H1 (cell line): ENCODE results near the gene SNX2. TPM values are rescaled to one million over a fixed set of nuclear protein-coding genes. Genes with fewer than 3 reads are reported as not detected.

Experiments
- CTCF ChIA-PET: fragments of 300-600 bp; sonication (Branson Sonifier 250); formaldehyde crosslinking; loops from one replicate; lab custom pipeline; 2021; ENCODE audit not compliant: partially characterized antibody; lab: Charles Lee
- POLR2A ChIA-PET: fragments of 300-600 bp; sonication (Branson Sonifier 250); formaldehyde crosslinking; loops from one replicate; lab custom pipeline; 2021; ENCODE audit warnings: inconsistent platforms; ENCODE audit not compliant: partially characterized antibody; lab: Charles Lee
- DNase-seq, 2 experiments: peaks; one replicate each; pipeline versions ENCODE4 v3.0.0 to v3.0.0-alpha.2; 2010 to 2022; ENCODE audit warnings: low spot score in 2 of 2, low read depth in 1 of 2, mixed read lengths in 1 of 2
- FAIRE-seq: peaks from 2 replicates; lab custom pipeline; 2011; peaks lifted over from hg19 to GRCh38; lab: Jason Lieb, UNC
- H2AFZ ChIP-seq: 2 replicates; pipeline ENCODE4 v1.8.1; 2012; ENCODE audit warnings: low read length, inconsistent platforms
- H2AK5ac ChIP-seq: 2 replicates; pipeline ENCODE4 v1.6.1; 2013; ENCODE audit warnings: low read depth, low read length
- H2BK120ac ChIP-seq: replicated peaks from 2 replicates; pipeline ENCODE3; 2013; ENCODE audit warnings: low read depth, low read length, inconsistent platforms
- H2BK12ac ChIP-seq: 2 replicates; pipeline ENCODE4 v1.6.1; 2013; ENCODE audit warnings: low read depth, low read length
- H2BK15ac ChIP-seq: 2 replicates; pipeline ENCODE4 v1.6.1; 2013; ENCODE audit warnings: low read length
- H2BK20ac ChIP-seq: 2 replicates; pipeline ENCODE4 v1.6.1; 2013; ENCODE audit warnings: low read length
- H2BK5ac ChIP-seq: 2 replicates; pipeline ENCODE4 v1.6.1; 2013; ENCODE audit warnings: low read depth, low read length
- H3K14ac ChIP-seq: 2 replicates; pipeline ENCODE4 v1.6.1; 2013; ENCODE audit warnings: inconsistent platforms; ENCODE audit not compliant: insufficient read length
- H3K18ac ChIP-seq: 2 replicates; pipeline ENCODE4 v1.6.1; 2013; ENCODE audit warnings: low read length; ENCODE audit errors: extremely low read depth
- H3K23ac ChIP-seq: 2 replicates; pipeline ENCODE4 v1.6.1; 2013; ENCODE audit warnings: inconsistent platforms; ENCODE audit not compliant: insufficient read length
- H3K23me2 ChIP-seq: 2 replicates; pipeline ENCODE4 v1.6.1; 2013; ENCODE audit warnings: low read depth, low read length
- H3K27ac ChIP-seq: 2 replicates; pipeline ENCODE4 v1.6.1; 2011; ENCODE audit warnings: low read depth, low read length, inconsistent platforms
- H3K27me3 ChIP-seq, 4 experiments: replicated peaks in 1 of 4; 1 replicate in 1 of 4; 2 replicates in 3 of 4; pipeline versions ENCODE4 v1.6.1 to v1.8.1; 2011 to 2013; ENCODE audit warnings: low read length in 3 of 4, mild to moderate bottlenecking in 3 of 4, inconsistent platforms in 2 of 4, mixed read lengths in 2 of 4, moderate library complexity in 1 of 4; ENCODE audit not compliant: control insufficient read depth in 3 of 4, insufficient read depth in 3 of 4; ENCODE audit errors: extremely low read depth in 1 of 4
- H3K36me3 ChIP-seq, 4 experiments: 2 replicates each; pipeline versions ENCODE4 v1.6.1 to v1.8.1; 2011 to 2013; ENCODE audit warnings: mild to moderate bottlenecking in 4 of 4, low read length in 3 of 4, moderate library complexity in 2 of 4, control low read depth in 1 of 4, inconsistent platforms in 1 of 4; ENCODE audit not compliant: insufficient read depth in 4 of 4, control insufficient read depth in 2 of 4
- H3K4ac ChIP-seq: replicated peaks from 2 replicates; pipeline ENCODE3; 2013; ENCODE audit warnings: low read length, low read depth, mixed read lengths, inconsistent platforms; ENCODE audit not compliant: insufficient read length
- H3K4me1 ChIP-seq, 4 experiments: replicated peaks in 1 of 4; 1 replicate in 1 of 4; 2 replicates in 3 of 4; pipeline versions ENCODE4 v1.6.1 to v1.8.1; 2011 to 2013; ENCODE audit warnings: low read length in 3 of 4, inconsistent platforms in 2 of 4, mixed read lengths in 1 of 4; ENCODE audit not compliant: insufficient read depth in 4 of 4, control insufficient read depth in 3 of 4
- H3K4me2 ChIP-seq, 2 experiments: 2 replicates each; pipeline versions ENCODE4 v1.6.1 to v1.8.1; 2011 to 2013; ENCODE audit warnings: low read depth in 2 of 2, low read length in 2 of 2, control low read depth in 1 of 2, inconsistent platforms in 1 of 2, mild to moderate bottlenecking in 1 of 2; ENCODE audit not compliant: insufficient read depth in 1 of 2
- H3K4me3 ChIP-seq, 4 experiments: fragments of 200-600, 300-600 bp in 1 of 4; sonication (generic), shearing (Covaris generic), sonication (Bioruptor Twin) in 1 of 4; 2 replicates each; pipeline versions ENCODE4 v1.5.1 to v1.8.1; 2011 to 2016; ENCODE audit warnings: low read length in 4 of 4, low read depth in 3 of 4, control low read depth in 2 of 4, inconsistent platforms in 2 of 4, mild to moderate bottlenecking in 2 of 4, mixed read lengths in 1 of 4, moderate library complexity in 1 of 4; ENCODE audit not compliant: insufficient read depth in 2 of 4; ENCODE audit errors: extremely low read depth in 1 of 4
- H3K56ac ChIP-seq: replicated peaks from 2 replicates; pipeline ENCODE3; 2013; ENCODE audit warnings: low read depth, mild to moderate bottlenecking, mixed read lengths, low read length, inconsistent platforms; ENCODE audit not compliant: insufficient read length
- H3K79me1 ChIP-seq: 2 replicates; pipeline ENCODE4 v1.6.1; 2013; ENCODE audit warnings: low read depth, low read length, control low read depth
- H3K79me2 ChIP-seq, 2 experiments: 2 replicates each; pipeline versions ENCODE4 v1.6.1 to v1.8.1; 2012 to 2013; ENCODE audit warnings: low read length in 2 of 2, mild to moderate bottlenecking in 2 of 2, inconsistent platforms in 1 of 2; ENCODE audit not compliant: insufficient read depth in 2 of 2, control insufficient read depth in 1 of 2
- H3K9ac ChIP-seq, 4 experiments: replicated peaks in 1 of 4; 1 replicate in 1 of 4; 2 replicates in 3 of 4; pipeline versions ENCODE4 v1.6.1 to v1.8.1; 2011 to 2013; ENCODE audit warnings: low read depth in 3 of 4, low read length in 3 of 4, control low read depth in 2 of 4, mild to moderate bottlenecking in 2 of 4, moderate library complexity in 2 of 4, inconsistent platforms in 1 of 4; ENCODE audit errors: extremely low read depth in 1 of 4
- H3K9me3 ChIP-seq, 2 experiments: 2 replicates each; pipeline versions ENCODE4 v1.6.1 to v1.8.1; 2012 to 2013; ENCODE audit warnings: mild to moderate bottlenecking in 2 of 2, moderate library complexity in 2 of 2, control low read depth in 1 of 2, inconsistent platforms in 1 of 2, low read depth in 1 of 2, low read length in 1 of 2, mixed read lengths in 1 of 2; ENCODE audit not compliant: insufficient read depth in 2 of 2
- H4K20me1 ChIP-seq, 2 experiments: replicated peaks in 1 of 2; 2 replicates each; pipeline versions ENCODE3 to v1.8.1; 2011 to 2013; ENCODE audit warnings: inconsistent platforms in 2 of 2, low read length in 2 of 2, mild to moderate bottlenecking in 1 of 2; ENCODE audit not compliant: insufficient read depth in 2 of 2, control insufficient read depth in 1 of 2
- H4K5ac ChIP-seq: 2 replicates; pipeline ENCODE4 v1.6.1; 2013; ENCODE audit warnings: low read length, low read depth, mixed read lengths, inconsistent platforms; ENCODE audit not compliant: insufficient read length
- H4K8ac ChIP-seq: 2 replicates; pipeline ENCODE4 v1.8.0; 2013; ENCODE audit warnings: mild to moderate bottlenecking, moderate library complexity, low read length, inconsistent platforms; ENCODE audit not compliant: insufficient read depth; ENCODE audit errors: extremely low read depth
- H4K91ac ChIP-seq: replicated peaks from 2 replicates; pipeline ENCODE3; 2013; ENCODE audit warnings: low read length, mixed read lengths, inconsistent platforms; ENCODE audit not compliant: insufficient read length
- CBX5 ChIP-seq: fragments of 300-800, 300-1000 bp; sonication (generic); IDR thresholded peaks from 2 replicates; pipeline ENCODE4 v1.7.1; 2016; ENCODE audit warnings: antibody characterized with exemption, low read length, low read depth
- CREB1 ChIP-seq: IDR thresholded peaks from 2 replicates; pipeline ENCODE4 v1.6.1; 2012; ENCODE audit warnings: inconsistent platforms
- CTCF ChIP-seq, 3 experiments: IDR thresholded peaks; 1 replicate in 2 of 3; 2 replicates in 1 of 3; pipeline versions ENCODE4 v1.5.1 to v1.6.1; 2011; ENCODE audit warnings: low read length in 3 of 3, mild to moderate bottlenecking in 3 of 3, inconsistent platforms in 2 of 3, low read depth in 1 of 3, moderate library complexity in 1 of 3; ENCODE audit not compliant: insufficient read depth in 1 of 3; ENCODE audit errors: control extremely low read depth in 1 of 3
- EGR1 ChIP-seq: IDR thresholded peaks from 2 replicates; pipeline ENCODE4 v1.6.1; 2011; ENCODE audit warnings: low read depth, low read length, borderline replicate concordance
- EP300 ChIP-seq, 2 experiments: IDR thresholded peaks; 1 replicate in 1 of 2; 2 replicates in 1 of 2; pipeline ENCODE4 v1.6.1; 2011 to 2012; ENCODE audit warnings: low read depth in 2 of 2, low read length in 2 of 2, mild to moderate bottlenecking in 2 of 2, borderline replicate concordance in 1 of 2, inconsistent platforms in 1 of 2, moderate library complexity in 1 of 2
- EZH2 ChIP-seq: fragments of 200-600 bp; sonication (generic); IDR thresholded peaks from 2 replicates; pipeline ENCODE4 v1.7.1; 2012; ENCODE audit warnings: low read depth, mild to moderate bottlenecking, moderate library complexity, low read length, inconsistent platforms; ENCODE audit not compliant: severe bottlenecking
- GTF2F1 ChIP-seq: IDR thresholded peaks from 2 replicates; pipeline ENCODE4 v1.6.1; 2012; ENCODE audit warnings: low read depth, low read length, improper control_type of control experiment, borderline replicate concordance
- HDAC2 ChIP-seq, 2 experiments: fragments of 300-600 bp in 1 of 2; sonication (generic) in 1 of 2; IDR thresholded peaks; 2 replicates each; pipeline ENCODE4 v1.6.1; 2011 to 2012; ENCODE audit warnings: low read depth in 2 of 2, low read length in 2 of 2, mild to moderate bottlenecking in 2 of 2, moderate library complexity in 2 of 2, borderline replicate concordance in 1 of 2, inconsistent platforms in 1 of 2
- HDAC6 ChIP-seq: IDR thresholded peaks from one replicate; pipeline ENCODE4 v1.7.1; 2012; ENCODE audit warnings: low read depth, mild to moderate bottlenecking, inconsistent platforms, low read length, moderate library complexity
- KDM4A ChIP-seq: IDR thresholded peaks from one replicate; pipeline ENCODE4 v1.7.1; 2012; ENCODE audit warnings: low read depth, mild to moderate bottlenecking, moderate library complexity, low read length, inconsistent platforms; ENCODE audit not compliant: severe bottlenecking
- SP4 ChIP-seq: IDR thresholded peaks from 2 replicates; pipeline ENCODE4 v1.6.1; 2012; ENCODE audit warnings: low read length, inconsistent platforms
- WGBS, 2 experiments: shearing (Covaris generic) in 1 of 2; methylation state at CpG; one replicate each; pipeline versions ENCODE4 v1.1.6 to v1.1.7; 2013 to 2015; ENCODE audit warnings: low lambda C conversion rate in 2 of 2, mixed read lengths in 2 of 2, inconsistent platforms in 1 of 2, low coverage in 1 of 2, missing lambda C conversion rate in 1 of 2; ENCODE audit not compliant: insufficient replicate concordance in 2 of 2, insufficient coverage in 1 of 2, insufficient read length in 1 of 2; ENCODE audit errors: extremely low coverage in 1 of 2, missing lambda C conversion rate in 1 of 2; 5-methylcytosine and 5-hydroxymethylcytosine counted together
- polyA plus RNA-seq, 7 experiments: library from polyadenylated mRNA; depleted of rRNA in 3 of 7; stranded (reverse) in 5 of 7; unstranded in 2 of 7; fragments of >200 nt in 5 of 7; fragments of 200-250 nt in 2 of 7; gene quantifications; 1 replicate in 5 of 7; 2 replicates in 1 of 7; 4 replicates in 1 of 7; pipeline versions ENCODE4 v1.2.1 to v1.2.3, GENCODE V29; 2011 to 2013; ENCODE audit warnings: missing spikeins in 2 of 7, mixed read lengths in 2 of 7
- total RNA-seq: library from RNA; stranded (reverse); fragmentation: NEBNext Ultra II Directional; extraction: Animal tissue kit (Norgen Biotek cat#: 25700); gene quantifications from 2 replicates; pipeline ENCODE4 v1.2.1, GENCODE V29; 2021

SNX2 gene
- total and polyA plus RNA-seq, 2 of the 8 experiments (the other 6 are each of a cell fraction or from before 2014, with no cell fraction given) = 51.0 to 61.2 TPM

GRCh38 chr5:122788371-122788770 is 13.5 kb downstream of the SNX2 start:
- DNase-seq = no peak
- H2AFZ ChIP-seq = no peak overlapping the region
- TF ChIP-seq EP300 (IDR thresholded peaks at IDR 0.05; ENCODE audit: borderline replicate concordance in 1 of 2, low read depth in 2 of 2, low read length in 2 of 2) (no peak), GTF2F1 (no peak), SP4 (no peak), CBX5 (no peak), CREB1 (no peak), KDM4A (no peak), CTCF (IDR thresholded peaks at IDR 0.05; ENCODE audit: control extremely low read depth in 1 of 3, insufficient read depth in 1 of 3, low read depth in 1 of 3, low read length in 3 of 3) (no peak), EGR1 (no peak), HDAC2 (IDR thresholded peaks at IDR 0.05; ENCODE audit: borderline replicate concordance in 1 of 2, low read depth in 2 of 2, low read length in 2 of 2) (no peak), HDAC6 (no peak), EZH2 (no peak)

More at GRCh38 chr5:122788371-122788770, 13.5 kb downstream of the SNX2 start:
- H3K18ac ChIP-seq = no peak overlapping the region
- H4K91ac ChIP-seq = no peak overlapping the region
- ChIA-PET POLR2A (no interaction called here), CTCF (interaction anchor here (0.7 kb wide), 1 partner anchor 15 kb away, joined by 3 read pairs; no protein-coding TSS in a partner anchor)
- no peak overlapping the region for H3K4me3 ChIP-seq
- WGBS, 2 experiments = 95% methylated on average over 1 of the region's 1 CpG; no CpG with 5 or more reads in 1 of the 2 experiments
- H3K4me1 ChIP-seq = peaks cover 0 to 5% (median 2%) of the 10 kb centered on the region in 4 experiments; a peak in 3 of 7 replicates
- no peaks in the 10 kb centered on the region for H3K27me3 ChIP-seq
- no peak overlapping the region for H2BK20ac ChIP-seq
- no peak overlapping the region for H3K4me2 ChIP-seq
- peaks cover 2% of the 10 kb centered on the region; the same call in 1 of the 2 replicates for H3K23me2 ChIP-seq
- no peaks in the 10 kb centered on the region for H4K20me1 ChIP-seq
- H2BK5ac ChIP-seq = no peak overlapping the region
- no peak overlapping the region for H2AK5ac ChIP-seq
- no peak for FAIRE-seq
- no peak overlapping the region for H3K56ac ChIP-seq
- 0 out of 2 replicates have a peak, but pooled peaks cover 2% of the 10 kb centered on the region for H3K79me1 ChIP-seq
- H4K8ac ChIP-seq = no peak overlapping the region
- H2BK12ac ChIP-seq = no peak overlapping the region
- no peak overlapping the region for H3K27ac ChIP-seq
- no peak overlapping the region for H2BK15ac ChIP-seq
- no peaks in the 10 kb centered on the region; a peak in 1 of 8 replicates for H3K36me3 ChIP-seq
- no peak overlapping the region for H3K4ac ChIP-seq
- H3K79me2 ChIP-seq = peaks cover 0 to 78% of the 10 kb centered on the region in 2 experiments; a peak in 3 of 4 replicates
- H4K5ac ChIP-seq = no peak overlapping the region
- no peak overlapping the region for H3K14ac ChIP-seq
- no peak overlapping the region for H2BK120ac ChIP-seq
- no peaks in the 10 kb centered on the region; a peak in 1 of 4 replicates for H3K9me3 ChIP-seq
- H3K9ac ChIP-seq = no peak overlapping the region
- no peak overlapping the region for H3K23ac ChIP-seq
